Astrocyte of the spinal cord (primary cell): ENCODE data around the gene NT5DC2.

Source experiments
- DNase-seq: peaks from one replicate; pipeline ENCODE4 v3.0.0; 2011; ENCODE audit warnings: low read depth, low spot score
- H3K4me3 ChIP-seq: 2 replicates; pipeline ENCODE4 v1.5.1; 2011; ENCODE audit warnings: low read depth, mild to moderate bottlenecking, low read length, moderate library complexity
- in situ Hi-C: cut with HindIII; loops from 2 replicates; pipeline ENCODE4 v1.10.0; 2017; ENCODE audit warnings: low sequenced_read_pairs
- TF ChIP-seq, protein P1 (sequence below): IDR thresholded peaks from 2 replicates; pipeline ENCODE4 v1.5.1; 2012; ENCODE audit warnings: low read depth, mild to moderate bottlenecking, low read length, inconsistent platforms

The NT5DC2 gene

DNA sequence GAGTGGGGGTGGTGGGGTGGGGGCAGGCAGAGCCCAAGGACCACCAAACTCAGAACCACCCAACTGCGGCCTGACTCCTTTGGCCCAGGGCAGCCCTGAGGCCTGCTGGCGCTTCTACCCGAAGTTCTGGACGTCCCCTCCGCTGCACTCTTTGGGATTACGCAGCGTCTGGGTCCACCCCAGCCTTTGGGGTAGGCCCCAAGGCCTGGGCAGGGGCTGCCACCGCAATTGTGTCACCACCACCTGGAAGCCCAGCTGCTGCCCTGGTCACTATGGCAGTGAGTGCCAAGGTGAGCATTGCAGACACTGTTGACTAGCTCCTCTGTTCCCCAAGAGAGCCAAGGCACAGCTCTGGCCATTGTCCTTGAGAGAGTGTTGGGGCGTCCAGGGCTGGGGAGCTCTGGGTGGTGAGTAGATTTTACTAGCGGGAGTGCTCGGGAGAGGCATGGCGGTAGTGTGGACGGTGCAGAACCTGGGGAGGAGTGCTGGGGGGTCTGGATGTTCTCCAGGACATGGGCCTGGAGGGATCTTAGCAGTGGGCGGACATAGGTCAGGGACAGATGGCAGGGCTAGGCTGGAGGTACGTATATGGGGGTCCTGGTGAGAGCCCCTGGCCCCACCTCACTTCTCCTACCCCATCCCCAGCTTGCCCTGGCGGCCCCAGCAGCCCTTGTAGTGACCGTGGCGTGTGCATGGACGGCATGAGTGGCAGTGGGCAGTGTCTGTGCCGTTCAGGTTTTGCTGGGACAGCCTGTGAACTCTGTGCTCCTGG lies 12.8 kb downstream of the NT5DC2 start:
- in situ Hi-C loops, result no loop called here
- H3K4me3 ChIP-seq, result no peak overlapping the region
- TF ChIP-seq, protein P1, sequence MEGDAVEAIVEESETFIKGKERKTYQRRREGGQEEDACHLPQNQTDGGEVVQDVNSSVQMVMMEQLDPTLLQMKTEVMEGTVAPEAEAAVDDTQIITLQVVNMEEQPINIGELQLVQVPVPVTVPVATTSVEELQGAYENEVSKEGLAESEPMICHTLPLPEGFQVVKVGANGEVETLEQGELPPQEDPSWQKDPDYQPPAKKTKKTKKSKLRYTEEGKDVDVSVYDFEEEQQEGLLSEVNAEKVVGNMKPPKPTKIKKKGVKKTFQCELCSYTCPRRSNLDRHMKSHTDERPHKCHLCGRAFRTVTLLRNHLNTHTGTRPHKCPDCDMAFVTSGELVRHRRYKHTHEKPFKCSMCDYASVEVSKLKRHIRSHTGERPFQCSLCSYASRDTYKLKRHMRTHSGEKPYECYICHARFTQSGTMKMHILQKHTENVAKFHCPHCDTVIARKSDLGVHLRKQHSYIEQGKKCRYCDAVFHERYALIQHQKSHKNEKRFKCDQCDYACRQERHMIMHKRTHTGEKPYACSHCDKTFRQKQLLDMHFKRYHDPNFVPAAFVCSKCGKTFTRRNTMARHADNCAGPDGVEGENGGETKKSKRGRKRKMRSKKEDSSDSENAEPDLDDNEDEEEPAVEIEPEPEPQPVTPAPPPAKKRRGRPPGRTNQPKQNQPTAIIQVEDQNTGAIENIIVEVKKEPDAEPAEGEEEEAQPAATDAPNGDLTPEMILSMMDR, result no peak
- DNase-seq, result no peak

DNA sequence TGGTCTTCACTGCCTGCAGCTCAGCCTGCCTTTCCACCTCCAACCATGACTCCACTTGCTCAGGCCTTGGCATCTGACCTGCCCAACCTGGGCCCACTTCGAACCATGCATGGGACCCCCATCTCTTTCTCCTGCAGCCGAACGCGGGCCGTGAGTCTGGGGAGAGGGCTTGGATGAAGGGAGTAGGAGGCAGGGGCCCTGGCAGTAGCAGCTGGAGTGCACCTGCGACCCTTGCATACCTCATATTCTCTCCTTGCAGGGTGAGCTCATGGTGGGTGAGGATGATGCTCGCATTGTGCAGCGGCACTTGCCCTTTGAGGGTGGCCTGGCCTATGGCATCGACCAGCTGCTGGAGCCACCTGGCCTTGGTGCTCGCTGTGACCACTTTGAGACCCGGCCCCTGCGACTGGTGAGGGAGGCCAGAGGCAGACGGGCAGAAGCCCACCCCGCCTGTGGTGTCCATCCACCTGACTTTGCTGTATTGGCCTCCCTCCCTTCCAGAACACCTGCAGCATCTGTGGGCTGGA lies 13.5 kb downstream of the NT5DC2 start:
- DNase-seq, result no peak
- H3K4me3 ChIP-seq, result no peak overlapping the region
- TF ChIP-seq, protein P1, result no peak
- in situ Hi-C loops, result no loop called here

DNA sequence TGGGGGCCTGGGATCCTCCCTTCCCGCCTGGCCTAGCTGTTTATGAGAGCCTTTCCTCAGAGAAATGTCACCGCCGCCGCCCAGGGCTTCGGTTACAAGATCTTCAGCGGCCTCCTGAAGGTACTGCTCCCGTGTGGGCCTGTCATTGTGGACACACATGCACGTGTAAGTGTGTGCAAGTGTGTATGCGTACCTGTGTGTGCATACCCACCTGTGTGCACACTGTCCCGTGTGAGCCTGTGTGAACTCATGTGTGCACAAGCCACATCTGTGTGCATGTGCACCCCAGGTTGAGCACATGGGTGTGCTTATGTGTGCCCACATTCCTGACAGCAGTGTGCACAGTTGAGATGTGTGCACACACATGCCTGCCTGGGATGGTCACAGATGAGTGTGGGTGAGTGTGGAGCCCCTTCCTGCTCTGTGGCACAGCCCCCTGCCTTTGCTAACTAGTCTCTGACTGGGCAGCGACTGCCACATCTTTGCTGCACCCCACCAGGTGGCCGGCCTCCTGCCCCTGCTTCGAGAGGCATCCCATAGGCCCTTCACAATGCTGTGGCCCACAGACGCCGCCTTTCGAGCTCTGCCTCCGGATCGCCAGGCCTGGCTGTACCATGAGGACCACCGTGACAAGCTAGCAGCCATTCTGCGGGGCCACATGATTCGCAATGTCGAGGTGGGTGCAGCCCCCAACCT lies 14.1 kb downstream of the NT5DC2 start:
- H3K4me3 ChIP-seq, result no peak overlapping the region
- in situ Hi-C loops, result no loop called here
- DNase-seq, result no peak
- TF ChIP-seq, protein P1, result no peak

DNA sequence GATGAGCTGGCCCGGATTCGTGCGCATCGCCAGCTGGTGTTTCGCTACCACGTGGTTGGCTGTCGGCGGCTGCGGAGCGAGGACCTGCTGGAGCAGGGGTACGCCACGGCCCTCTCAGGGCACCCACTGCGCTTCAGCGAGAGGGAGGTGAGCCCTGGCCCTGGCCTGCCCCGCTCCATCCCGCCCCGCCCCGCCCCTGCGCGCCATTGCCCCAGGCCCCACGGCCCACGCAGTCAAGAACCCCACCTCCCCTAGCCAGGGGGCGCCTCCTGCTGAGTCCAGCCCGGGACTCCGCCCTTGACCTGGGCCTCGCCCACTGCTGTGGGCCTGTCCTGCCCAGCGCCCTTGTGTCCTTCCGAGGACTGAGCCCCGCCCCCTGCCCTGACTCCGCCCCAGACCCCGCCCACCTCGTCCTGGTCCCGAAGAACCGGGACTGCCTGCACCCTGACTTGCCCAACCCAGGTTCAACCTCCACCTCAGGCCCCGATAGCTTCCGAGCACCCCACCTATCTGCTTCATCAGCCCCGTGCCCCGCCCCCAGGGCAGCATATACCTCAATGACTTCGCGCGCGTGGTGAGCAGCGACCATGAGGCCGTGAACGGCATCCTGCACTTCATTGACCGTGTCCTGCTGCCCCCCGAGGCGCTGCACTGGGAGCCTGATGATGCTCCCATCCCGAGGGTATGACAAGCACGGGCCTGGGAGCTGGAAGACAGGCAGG lies 14.8 kb downstream of the NT5DC2 start:
- TF ChIP-seq, protein P1, result no peak
- no peak overlapping the region for H3K4me3 ChIP-seq
- in situ Hi-C loops, result no loop called here
- no peak for DNase-seq

DNA sequence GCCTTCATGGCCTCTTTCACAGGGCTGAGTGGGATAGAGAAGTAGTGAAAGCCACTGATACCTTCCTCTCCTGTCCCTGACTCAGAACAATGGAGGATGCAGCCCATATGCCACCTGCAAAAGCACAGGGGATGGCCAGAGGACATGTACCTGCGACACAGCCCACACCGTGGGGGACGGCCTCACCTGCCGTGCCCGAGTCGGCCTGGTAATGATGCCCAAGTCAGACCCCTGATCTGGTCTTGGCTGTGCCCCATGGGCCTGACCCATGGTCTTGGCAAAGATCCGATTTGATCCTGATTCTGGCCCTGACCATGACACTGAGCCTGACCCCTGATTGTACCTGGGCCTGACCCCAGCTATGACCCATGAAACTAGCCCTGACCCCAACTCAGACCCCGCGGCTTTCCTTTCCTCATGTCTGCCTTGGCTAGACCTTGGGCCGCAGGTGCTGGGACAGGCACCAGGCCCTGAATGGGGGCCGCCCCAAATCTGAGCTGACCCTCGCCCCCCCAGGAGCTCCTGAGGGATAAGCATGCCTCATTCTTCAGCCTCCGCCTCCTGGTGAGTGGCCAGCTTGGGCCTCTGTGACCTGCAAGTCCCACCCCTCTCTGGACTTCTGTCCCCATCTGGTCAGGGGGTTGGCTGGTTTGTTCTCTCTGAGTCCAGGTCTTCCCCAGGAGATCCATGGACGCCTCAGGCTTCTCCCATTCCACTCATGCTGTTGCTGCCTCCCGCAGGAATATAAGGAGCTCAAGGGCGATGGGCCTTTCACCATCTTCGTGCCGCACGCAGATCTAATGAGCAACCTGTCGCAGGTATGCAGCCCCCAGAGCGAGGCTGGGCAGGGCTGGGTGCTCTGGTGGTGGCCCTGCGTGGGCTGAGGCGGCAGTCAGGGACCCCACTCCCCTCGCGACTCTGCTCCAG lies 15.6 kb downstream of the NT5DC2 start:
- DNase-seq, result no peak
- in situ Hi-C loops, result no loop called here
- TF ChIP-seq, protein P1, result no peak
- no peak overlapping the region for H3K4me3 ChIP-seq
